ENCODE measurements around the gene LIG3. TPM values are rescaled to one million over a fixed set of nuclear protein-coding genes. Genes with fewer than 3 reads are reported as not detected.

The LIG3 gene
- total RNA-seq, 2 experiments from 2014 or later: 54.4 to 56.5 TPM

GRCh38 chr17:35003778-35004177 is 23.5 kb downstream of the LIG3 start:
- no peak for ATAC-seq
- Mint-ChIP-seq H3K36me3 (peaks cover 22% of the 10 kb centered on the region), H3K27ac (peak overlapping the region; percentile 32), H3K27me3 (no peaks in the 10 kb centered on the region), H3K4me1 (no peaks in the 10 kb centered on the region), H3K9me3 (ENCODE audit: low read depth) (no peaks in the 10 kb centered on the region), H3K4me3 (no peak overlapping the region)
- DNase-seq: no peak
- CTCF ChIA-PET: interaction anchor here (1.0 to 10.5 kb wide), 2 partner anchors 116 kb away, joined by 3 to 109 read pairs; partner anchors contain the start of genes FNDC8 and RAD51D

- no peaks in the 10 kb centered on the region for H3K4me1 Mint-ChIP-seq
- CTCF ChIA-PET: interaction anchor here (0.5 kb wide), 1 partner anchor 59 kb away, joined by 4 read pairs; no protein-coding TSS in a partner anchor
- no peak for DNase-seq
- no peaks in the 10 kb centered on the region for H3K27me3 Mint-ChIP-seq
- H3K4me3 Mint-ChIP-seq: no peak overlapping the region
- H3K27ac Mint-ChIP-seq: no peak overlapping the region
- peaks cover 37% of the 10 kb centered on the region for H3K36me3 Mint-ChIP-seq
- no peak for ATAC-seq
- no peaks in the 10 kb centered on the region for H3K9me3 Mint-ChIP-seq (ENCODE audit: low read depth)
Observed at GRCh38 chr17:35006345-35006744, 26.0 kb downstream of the LIG3 start.

GRCh38 chr17:35006961-35007360 is 26.6 kb downstream of the LIG3 start:
- CTCF ChIA-PET: interaction anchor here (1.7 kb wide), 1 partner anchor 8 kb away, joined by 7 read pairs; no protein-coding TSS in a partner anchor
- ATAC-seq (no peak), DNase-seq (no peak)
- H3K4me1 Mint-ChIP-seq: no peaks in the 10 kb centered on the region
- peaks cover 41% of the 10 kb centered on the region for H3K36me3 Mint-ChIP-seq
- no peaks in the 10 kb centered on the region for H3K27me3 Mint-ChIP-seq
- no peaks in the 10 kb centered on the region for H3K9me3 Mint-ChIP-seq (ENCODE audit: low read depth)
- no peak overlapping the region for H3K4me3 Mint-ChIP-seq
- H3K27ac Mint-ChIP-seq: peak overlapping the region; percentile 3

GRCh38 chr17:35010093-35010492 is 29.8 kb downstream of the LIG3 start:
- Mint-ChIP-seq H3K27me3 (no peaks in the 10 kb centered on the region), H3K9me3 (ENCODE audit: low read depth) (no peaks in the 10 kb centered on the region), H3K4me3 (no peak overlapping the region), H3K4me1 (no peaks in the 10 kb centered on the region), H3K36me3 (peaks cover 46% of the 10 kb centered on the region), H3K27ac (peak overlapping the region; percentile 55)
- CTCF ChIA-PET: interaction anchor here (1.0 to 2.6 kb wide), 2 partner anchors 10 to 13 kb away, joined by 3 to 7 read pairs; no protein-coding TSS in a partner anchor
- ATAC-seq (no peak), DNase-seq (no peak)

GRCh38 chr17:35011671-35012216 is 31.4 kb downstream of the LIG3 start:
- Mint-ChIP-seq H3K4me1 (no peaks in the 10 kb centered on the region), H3K36me3 (peaks cover 58% of the 10 kb centered on the region), H3K27me3 (no peaks in the 10 kb centered on the region), H3K27ac (peak overlapping the region; percentile 6), H3K4me3 (no peak overlapping the region), H3K9me3 (ENCODE audit: low read depth) (no peaks in the 10 kb centered on the region)
- CTCF ChIA-PET: interaction anchor here (2.0 kb wide), 1 partner anchor 13 kb away, joined by 8 read pairs; no protein-coding TSS in a partner anchor
- ATAC-seq: no peak
- DNase-seq: no peak

- CTCF ChIA-PET: interaction anchor here (0.9 kb wide), 1 partner anchor 17 kb away, joined by 3 read pairs; no protein-coding TSS in a partner anchor
Observed at GRCh38 chr17:35016369-35016768, 36.1 kb downstream of the LIG3 start.

GRCh38 chr17:35017021-35017420 is 36.7 kb downstream of the LIG3 start:
- no peaks in the 10 kb centered on the region for H3K27me3 Mint-ChIP-seq
- ATAC-seq (no peak), DNase-seq (no peak)
- peaks cover 50% of the 10 kb centered on the region for H3K36me3 Mint-ChIP-seq
- no peak overlapping the region for H3K27ac Mint-ChIP-seq
- no peak overlapping the region for H3K4me3 Mint-ChIP-seq
- CTCF ChIA-PET: no interaction called here
- no peaks in the 10 kb centered on the region for H3K9me3 Mint-ChIP-seq (ENCODE audit: low read depth)
- peaks cover 20% of the 10 kb centered on the region for H3K4me1 Mint-ChIP-seq

More at GRCh38 chr17:35016369-35016768, 36.1 kb downstream of the LIG3 start:
- Mint-ChIP-seq H3K9me3 (ENCODE audit: low read depth) (no peaks in the 10 kb centered on the region), H3K4me1 (peaks cover 13% of the 10 kb centered on the region), H3K4me3 (no peak overlapping the region), H3K27ac (no peak overlapping the region), H3K27me3 (no peaks in the 10 kb centered on the region), H3K36me3 (peaks cover 53% of the 10 kb centered on the region)
- ATAC-seq: no peak
- DNase-seq: no peak

- DNase-seq (no peak), ATAC-seq (no peak)
- Mint-ChIP-seq H3K27me3 (no peaks in the 10 kb centered on the region), H3K9me3 (ENCODE audit: low read depth) (no peaks in the 10 kb centered on the region), H3K4me1 (peaks cover 38% of the 10 kb centered on the region), H3K36me3 (peaks cover 45% of the 10 kb centered on the region), H3K4me3 (no peak overlapping the region), H3K27ac (no peak overlapping the region)
- CTCF ChIA-PET: interaction anchor here (0.9 to 1.2 kb wide), 2 partner anchors 45 to 71 kb away, joined by 3 to 5 read pairs; no protein-coding TSS in a partner anchor
Observed at GRCh38 chr17:35018814-35019213, 38.5 kb downstream of the LIG3 start.

- DNase-seq (no peak), ATAC-seq (no peak)
- Mint-ChIP-seq H3K27me3 (no peaks in the 10 kb centered on the region), H3K9me3 (ENCODE audit: low read depth) (no peaks in the 10 kb centered on the region), H3K4me3 (no peak overlapping the region), H3K4me1 (peaks cover 45% of the 10 kb centered on the region), H3K27ac (no peak overlapping the region), H3K36me3 (peaks cover 44% of the 10 kb centered on the region)
- CTCF ChIA-PET: interaction anchor here (0.8 to 1.2 kb wide), 4 partner anchors 23 to 99 kb away, joined by 3 to 5 read pairs (median 3); no protein-coding TSS in a partner anchor
Observed at GRCh38 chr17:35019386-35020179, 39.3 kb downstream of the LIG3 start.

GRCh38 chr17:35021520-35022380 is 41.4 kb downstream of the LIG3 start:
- Mint-ChIP-seq H3K9me3 (ENCODE audit: low read depth) (no peaks in the 10 kb centered on the region), H3K36me3 (peaks cover 38% of the 10 kb centered on the region), H3K27me3 (no peaks in the 10 kb centered on the region), H3K27ac (peak overlapping the region; percentile 98), H3K4me1 (peaks cover 53% of the 10 kb centered on the region), H3K4me3 (no peak overlapping the region)
- CTCF ChIA-PET: interaction anchor here (0.6 to 3.3 kb wide), 18 partner anchors 9 to 98 kb away, joined by 3 to 40 read pairs (median 8); partner anchors contain the start of genes LIG3, RAD51D and RFFL
- ATAC-seq (no peak), DNase-seq (no peak)

GRCh38 chr17:35022536-35023063 is 42.3 kb downstream of the LIG3 start:
- peak overlapping the region; percentile 98 for H3K27ac Mint-ChIP-seq
- ATAC-seq: peak; percentile 100
- no peaks in the 10 kb centered on the region for H3K9me3 Mint-ChIP-seq (ENCODE audit: low read depth)
- peak overlapping the region; percentile 60 for H3K4me3 Mint-ChIP-seq
- CTCF ChIA-PET: interaction anchor here (0.7 to 3.3 kb wide), 25 partner anchors 8 to 97 kb away, joined by 3 to 40 read pairs (median 5); partner anchors contain the start of genes LIG3, RAD51D and RFFL
- DNase-seq: peak; percentile 93
- H3K4me1 Mint-ChIP-seq: peaks cover 56% of the 10 kb centered on the region
- H3K36me3 Mint-ChIP-seq: peaks cover 39% of the 10 kb centered on the region
- H3K27me3 Mint-ChIP-seq: no peaks in the 10 kb centered on the region

- no peak for DNase-seq
- Mint-ChIP-seq H3K4me1 (peaks cover 61% of the 10 kb centered on the region), H3K36me3 (peaks cover 38% of the 10 kb centered on the region), H3K27ac (peak overlapping the region; percentile 98), H3K27me3 (no peaks in the 10 kb centered on the region), H3K9me3 (ENCODE audit: low read depth) (no peaks in the 10 kb centered on the region), H3K4me3 (no peak overlapping the region)
- CTCF ChIA-PET: interaction anchor here (0.7 to 3.3 kb wide), 19 partner anchors 9 to 96 kb away, joined by 3 to 40 read pairs (median 7); partner anchors contain the start of genes LIG3 and RAD51D
- ATAC-seq: no peak
Observed at GRCh38 chr17:35023538-35023937, 43.2 kb downstream of the LIG3 start.
